ENCODE data around the gene TOGARAM1. TPM values are rescaled to one million over a fixed set of nuclear protein-coding genes. Genes with fewer than 3 reads are reported as not detected.

TOGARAM1 gene
- total RNA-seq, 1 experiment from 2014 or later, result 6.3 TPM

DNA sequence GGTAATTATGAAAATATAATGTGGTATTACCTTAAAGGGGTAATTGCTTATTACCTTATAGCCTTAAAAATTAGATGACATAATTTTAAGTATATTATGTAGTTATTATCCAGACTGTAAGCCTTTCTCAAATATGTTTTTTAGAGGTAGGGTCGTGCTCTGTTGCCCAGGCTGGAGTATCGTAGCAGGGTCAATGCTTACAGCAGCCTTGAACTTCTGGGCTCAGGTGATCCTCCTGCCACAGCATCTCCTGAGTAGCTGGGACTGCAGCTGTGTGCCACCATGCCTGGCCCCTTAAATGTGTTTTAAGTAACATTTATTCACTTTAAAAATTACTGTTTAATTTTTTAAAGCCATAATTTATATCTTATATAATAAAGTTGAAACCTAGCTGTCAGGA, 132.3 kb downstream of the TOGARAM1 start:
- ChIA-PET POLR2A (ENCODE audit: unreplicated experiment) (no interaction called here), CTCF (no interaction called here)
- no peak overlapping the region for H3K27ac ChIP-seq (ENCODE audit: low read length)
- no peaks in the 10 kb centered on the region for H3K9me3 ChIP-seq (ENCODE audit: low read length)
- H2AFZ ChIP-seq (ENCODE audit: low read length), result no peak overlapping the region
- ATAC-seq (no peak), DNase-seq (no peak)
- no peaks in the 10 kb centered on the region for H3K9me2 ChIP-seq (replicated peaks; ENCODE audit: low read length)
- H3K4me1 ChIP-seq (ENCODE audit: insufficient read depth, low read length), result peaks cover 39% of the 10 kb centered on the region
- intact Hi-C loops (cut with micrococcal nuclease), result no loop called here
- H3F3A ChIP-seq (ENCODE audit: low read length, unreplicated experiment), result peaks cover 3% of the 10 kb centered on the region
- H4K20me1 ChIP-seq (ENCODE audit: low read length), result peaks cover 24% of the 10 kb centered on the region
- H3K9ac ChIP-seq (ENCODE audit: low read length), result no peak overlapping the region
- H3K79me2 ChIP-seq (ENCODE audit: low read length), result peaks cover 75% of the 10 kb centered on the region
- peaks cover 38% of the 10 kb centered on the region for H3K36me3 ChIP-seq (ENCODE audit: low read depth, low read length)
- BruUV-seq (replicated peaks), result no TSS peak
- no peak for TF ChIP-seq EZH2phosphoT487 (IDR thresholded peaks at IDR 0.05; ENCODE audit: borderline replicate concordance, low read length)
- TF ChIP-seq, protein P1, sequence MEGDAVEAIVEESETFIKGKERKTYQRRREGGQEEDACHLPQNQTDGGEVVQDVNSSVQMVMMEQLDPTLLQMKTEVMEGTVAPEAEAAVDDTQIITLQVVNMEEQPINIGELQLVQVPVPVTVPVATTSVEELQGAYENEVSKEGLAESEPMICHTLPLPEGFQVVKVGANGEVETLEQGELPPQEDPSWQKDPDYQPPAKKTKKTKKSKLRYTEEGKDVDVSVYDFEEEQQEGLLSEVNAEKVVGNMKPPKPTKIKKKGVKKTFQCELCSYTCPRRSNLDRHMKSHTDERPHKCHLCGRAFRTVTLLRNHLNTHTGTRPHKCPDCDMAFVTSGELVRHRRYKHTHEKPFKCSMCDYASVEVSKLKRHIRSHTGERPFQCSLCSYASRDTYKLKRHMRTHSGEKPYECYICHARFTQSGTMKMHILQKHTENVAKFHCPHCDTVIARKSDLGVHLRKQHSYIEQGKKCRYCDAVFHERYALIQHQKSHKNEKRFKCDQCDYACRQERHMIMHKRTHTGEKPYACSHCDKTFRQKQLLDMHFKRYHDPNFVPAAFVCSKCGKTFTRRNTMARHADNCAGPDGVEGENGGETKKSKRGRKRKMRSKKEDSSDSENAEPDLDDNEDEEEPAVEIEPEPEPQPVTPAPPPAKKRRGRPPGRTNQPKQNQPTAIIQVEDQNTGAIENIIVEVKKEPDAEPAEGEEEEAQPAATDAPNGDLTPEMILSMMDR (conservative IDR thresholded peaks at IDR 0.05; ENCODE audit: low read depth, low read length), result no peak
- no peak for TF ChIP-seq EZH2 (IDR thresholded peaks at IDR 0.05; ENCODE audit: low read length, unreplicated experiment)
- H3K27me3 ChIP-seq (ENCODE audit: low read length), result no peaks in the 10 kb centered on the region
- no peak overlapping the region for H3K4me2 ChIP-seq (ENCODE audit: low read length)
- no peak overlapping the region for H3K4me3 ChIP-seq (ENCODE audit: low read length)

DNA sequence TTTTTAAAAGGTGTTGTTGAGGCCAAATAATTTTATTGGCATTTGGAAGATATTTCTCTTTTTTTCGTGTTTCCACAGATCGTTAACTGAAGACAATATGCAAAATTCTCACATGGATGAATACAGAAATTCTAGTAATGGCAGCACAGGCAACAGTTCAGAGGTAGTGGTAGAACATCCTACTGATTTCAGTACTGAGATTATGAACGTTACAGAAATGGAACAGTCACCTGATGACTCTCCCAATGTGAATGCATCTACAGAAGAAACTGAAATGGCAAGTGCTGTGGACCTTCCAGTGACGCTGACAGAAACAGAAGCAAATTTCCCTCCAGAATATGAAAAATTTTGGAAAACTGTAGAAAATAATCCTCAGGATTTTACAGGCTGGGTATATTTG, 133.2 kb downstream of the TOGARAM1 start:
- H3K9ac ChIP-seq (ENCODE audit: low read length), result no peak overlapping the region
- ATAC-seq, result no peak
- POLR2A ChIA-PET (ENCODE audit: unreplicated experiment), result no interaction called here
- intact Hi-C loops (cut with micrococcal nuclease), result no loop called here
- no peaks in the 10 kb centered on the region for H3K9me2 ChIP-seq (replicated peaks; ENCODE audit: low read length)
- H3F3A ChIP-seq (ENCODE audit: low read length, unreplicated experiment), result peaks cover 3% of the 10 kb centered on the region
- H4K20me1 ChIP-seq (ENCODE audit: low read length), result peaks cover 17% of the 10 kb centered on the region; the same call in 1 of the 2 replicates
- peaks cover 67% of the 10 kb centered on the region for H3K79me2 ChIP-seq (ENCODE audit: low read length)
- H3K4me1 ChIP-seq (ENCODE audit: insufficient read depth, low read length), result peaks cover 30% of the 10 kb centered on the region
- no peak overlapping the region for H3K4me2 ChIP-seq (ENCODE audit: low read length)
- no peak overlapping the region for H2AFZ ChIP-seq (ENCODE audit: low read length)
- DNase-seq, result no peak
- no peak overlapping the region for H3K4me3 ChIP-seq (ENCODE audit: low read length)
- H3K27me3 ChIP-seq (ENCODE audit: low read length), result no peaks in the 10 kb centered on the region
- no peak for TF ChIP-seq EZH2phosphoT487 (IDR thresholded peaks at IDR 0.05; ENCODE audit: borderline replicate concordance, low read length)
- no peak for TF ChIP-seq EZH2 (IDR thresholded peaks at IDR 0.05; ENCODE audit: low read length, unreplicated experiment)
- TF ChIP-seq, protein P1 (conservative IDR thresholded peaks at IDR 0.05; ENCODE audit: low read depth, low read length), result no peak
- H3K27ac ChIP-seq (ENCODE audit: low read length), result no peak overlapping the region
- CTCF ChIA-PET, result no interaction called here
- peaks cover 44% of the 10 kb centered on the region for H3K36me3 ChIP-seq (ENCODE audit: low read depth, low read length)
- BruUV-seq (replicated peaks), result no TSS peak
- H3K9me3 ChIP-seq (ENCODE audit: low read length), result no peaks in the 10 kb centered on the region

DNA sequence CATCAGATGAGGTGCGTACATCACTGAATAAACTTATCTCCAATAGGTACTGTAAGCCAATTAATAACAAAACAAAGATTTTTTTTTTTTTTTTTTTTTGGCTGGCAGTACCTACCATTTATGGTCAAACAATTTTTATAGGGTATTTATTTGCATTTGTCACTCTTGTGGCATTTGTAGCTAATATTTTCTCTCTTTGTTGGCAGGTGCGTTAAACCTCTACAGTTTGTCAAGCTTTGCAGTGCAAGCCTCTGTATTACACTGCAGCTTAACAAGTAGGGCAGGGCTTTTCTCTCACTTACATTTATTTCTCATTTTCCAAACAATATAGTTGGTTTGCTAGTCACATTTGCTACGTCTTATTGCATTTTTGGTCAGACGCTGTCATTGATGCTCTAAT, 134.2 kb downstream of the TOGARAM1 start:
- Histone ChIP-seq H3K79me2 (ENCODE audit: low read length) (peaks cover 60% of the 10 kb centered on the region), H3K4me2 (ENCODE audit: low read length) (peak overlapping the region; percentile 33; the same call in 1 of the 2 replicates), H4K20me1 (ENCODE audit: low read length) (peaks cover 7% of the 10 kb centered on the region; the same call in 1 of the 2 replicates), H3F3A (ENCODE audit: low read length, unreplicated experiment) (peaks cover 3% of the 10 kb centered on the region), H3K36me3 (ENCODE audit: low read depth, low read length) (peaks cover 52% of the 10 kb centered on the region), H3K9me3 (ENCODE audit: low read length) (no peaks in the 10 kb centered on the region), H3K27ac (ENCODE audit: low read length) (no peak overlapping the region), H3K4me3 (ENCODE audit: low read length) (no peak overlapping the region), H2AFZ (ENCODE audit: low read length) (no peak overlapping the region), H3K27me3 (ENCODE audit: low read length) (no peaks in the 10 kb centered on the region), H3K9me2 (replicated peaks; ENCODE audit: low read length) (no peaks in the 10 kb centered on the region), H3K9ac (ENCODE audit: low read length) (no peak overlapping the region), H3K4me1 (ENCODE audit: insufficient read depth, low read length) (peaks cover 23% of the 10 kb centered on the region)
- peak; percentile 78 for DNase-seq
- ATAC-seq, result peak; percentile 98
- CTCF ChIA-PET, result interaction anchor here (0.6 kb wide), 1 partner anchor 228 kb away, joined by 3 read pairs; no protein-coding TSS in a partner anchor
- BruUV-seq (replicated peaks), result no TSS peak
- POLR2A ChIA-PET (ENCODE audit: unreplicated experiment), result interaction anchor here (0.7 kb wide), 1 partner anchor 101 kb away, joined by 42 read pairs; no protein-coding TSS in a partner anchor
- TF ChIP-seq, protein P1 (conservative IDR thresholded peaks at IDR 0.05; ENCODE audit: low read depth, low read length), result no peak
- TF ChIP-seq EZH2 (IDR thresholded peaks at IDR 0.05; ENCODE audit: low read length, unreplicated experiment) (no peak), EZH2phosphoT487 (IDR thresholded peaks at IDR 0.05; ENCODE audit: borderline replicate concordance, low read length) (no peak)
- intact Hi-C loops (cut with micrococcal nuclease), result loop anchor here (1.0 kb wide), 3 partner anchors 12 to 38 kb away; partner anchors contain the start of genes FKBP3 and PRPF39

Data from PC-3 (cell line).